GM23338 (cell line): Measurements from ENCODE around the gene DCAF4. TPM values are rescaled to one million over a fixed set of nuclear protein-coding genes. Genes with fewer than 3 reads are reported as not detected.

ENCODE experiments used
- ATAC-seq: fragments of 200-7000 bp; cut with Tn5 transposase; 3 replicates; pipeline ENCODE4 v1.9.1; 2020
- DNase-seq: peaks from one replicate; pipeline ENCODE4 v3.0.0-alpha.2; 2015; ENCODE audit warnings: low spot score
- H2AFZ ChIP-seq: fragments of 200-600 bp; sonication (generic); 2 replicates; pipeline ENCODE4 v1.8.0; 2016; ENCODE audit warnings: antibody characterized with exemption, mild to moderate bottlenecking, moderate library complexity
- H3F3A ChIP-seq: fragments of 200-600 bp; sonication (generic); replicated peaks from 2 replicates; pipeline ENCODE4 v1.8.0; 2017; ENCODE audit warnings: antibody characterized with exemption, mixed run types, low read depth
- H3K27ac ChIP-seq: fragments of 200-600 bp; sonication (generic); 2 replicates; pipeline ENCODE4 v1.6.1; 2016; ENCODE audit warnings: low read depth
- H3K27me3 ChIP-seq: fragments of 200-600 bp; sonication (generic); 2 replicates; pipeline ENCODE4 v1.8.0; 2016; ENCODE audit warnings: mild to moderate bottlenecking, mixed run types, moderate library complexity; ENCODE audit not compliant: insufficient read depth
- H3K36me3 ChIP-seq: fragments of 200-600 bp; sonication (generic); 2 replicates; pipeline ENCODE4 v1.8.0; 2016; ENCODE audit warnings: mild to moderate bottlenecking; ENCODE audit not compliant: insufficient read depth
- H3K4me1 ChIP-seq: fragments of 200-600 bp; sonication (generic); 2 replicates; pipeline ENCODE4 v1.8.0; 2016; ENCODE audit warnings: mild to moderate bottlenecking, moderate library complexity; ENCODE audit not compliant: insufficient read depth
- H3K4me2 ChIP-seq: fragments of 200-600 bp; sonication (generic); 2 replicates; pipeline ENCODE4 v1.7.1; 2017; ENCODE audit warnings: mixed run types
- H3K4me3 ChIP-seq: fragments of 200-600 bp; sonication (generic); 2 replicates; pipeline ENCODE4 v1.6.1; 2016; ENCODE audit warnings: mixed run types
- H3K79me2 ChIP-seq: fragments of 200-600 bp; sonication (generic); replicated peaks from 2 replicates; pipeline ENCODE4 v1.8.0; 2017; ENCODE audit warnings: mild to moderate bottlenecking; ENCODE audit not compliant: insufficient read depth
- H3K9me2 ChIP-seq: fragments of 200-600 bp; sonication (generic); 2 replicates; pipeline ENCODE4 v1.8.0; 2017; ENCODE audit not compliant: insufficient read depth
- H4K20me1 ChIP-seq: fragments of 200-600 bp; sonication (generic); replicated peaks from 2 replicates; pipeline ENCODE4 v1.8.0; 2017; ENCODE audit warnings: mild to moderate bottlenecking; ENCODE audit not compliant: insufficient read depth
- H3K27ac Mint-ChIP-seq: 2 replicates; pipeline ENCODE4 v1.8.0; 2020; ENCODE audit warnings: inconsistent platforms, mild to moderate bottlenecking, moderate library complexity, mixed read lengths
- H3K27me3 Mint-ChIP-seq: 3 replicates; pipeline ENCODE4 v1.8.0; 2022; ENCODE audit warnings: low read depth, mild to moderate bottlenecking, moderate library complexity, mixed read lengths, inconsistent platforms; ENCODE audit not compliant: insufficient read depth, poor library complexity
- H3K36me3 Mint-ChIP-seq: 3 replicates; pipeline ENCODE4 v1.8.0; 2021; ENCODE audit warnings: low read depth, mild to moderate bottlenecking, inconsistent platforms, moderate library complexity, mixed read lengths
- H3K4me1 Mint-ChIP-seq: 3 replicates; pipeline ENCODE4 v1.8.0; 2020; ENCODE audit warnings: mild to moderate bottlenecking, inconsistent platforms, mixed read lengths
- H3K4me3 Mint-ChIP-seq: 3 replicates; pipeline ENCODE4 v1.8.0; 2021; ENCODE audit warnings: moderate library complexity, mild to moderate bottlenecking, inconsistent platforms, mixed read lengths
- H3K9me3 Mint-ChIP-seq: 3 replicates; pipeline ENCODE4 v1.8.0; 2020; ENCODE audit warnings: moderate library complexity, mild to moderate bottlenecking, inconsistent platforms, mixed read lengths
- CREB1 ChIP-seq: fragments of 250-450 bp; sonication (Bioruptor Pico); IDR thresholded peaks from 2 replicates; pipeline ENCODE4 v1.5.0; 2020; ENCODE audit warnings: low read depth, mild to moderate bottlenecking, moderate library complexity
- JUNB ChIP-seq: IDR thresholded peaks from one replicate; pipeline ENCODE4 v1.6.1; 2016; ENCODE audit warnings: antibody characterized with exemption; ENCODE audit not compliant: unreplicated experiment
- NANOG ChIP-seq: IDR thresholded peaks from 2 replicates; pipeline ENCODE4 v1.6.1; 2016; ENCODE audit warnings: antibody characterized with exemption, borderline replicate concordance
- POLR2AphosphoS5 ChIP-seq: IDR thresholded peaks from 2 replicates; pipeline ENCODE4 v1.6.1; 2016; ENCODE audit warnings: antibody characterized with exemption, low read depth
- STAT1 ChIP-seq: IDR thresholded peaks from one replicate; pipeline ENCODE4 v1.6.1; 2016; ENCODE audit warnings: antibody characterized with exemption; ENCODE audit not compliant: unreplicated experiment
- polyA plus RNA-seq: library from polyadenylated mRNA; unstranded; fragments of >200 nt; fragmentation: Nextera tagmentation; extraction: Ambion mirVana; gene quantifications from 2 replicates; pipeline ENCODE4 v1.2.1, GENCODE V29; 2016
- total RNA-seq: library from RNA; depleted of rRNA; stranded (reverse); fragments of >200 nt; shearing (Covaris generic); gene quantifications from 2 replicates; pipeline ENCODE4 v1.2.3, GENCODE V29; 2014
- TF ChIP-seq, protein P1 (sequence below): fragments of 250-450 bp; sonication (Bioruptor Pico); IDR thresholded peaks from 2 replicates; pipeline ENCODE4 v1.5.0; 2020; ENCODE audit warnings: mild to moderate bottlenecking, moderate library complexity
- TF ChIP-seq, protein P2 (sequence below): IDR thresholded peaks from one replicate; pipeline ENCODE4 v1.6.1; 2018; ENCODE audit warnings: antibody characterized with exemption; ENCODE audit not compliant: unreplicated experiment

Gene DCAF4
- total and polyA plus RNA-seq, 2 experiments from 2014 or later = 17.5 to 39.3 TPM

DNA sequence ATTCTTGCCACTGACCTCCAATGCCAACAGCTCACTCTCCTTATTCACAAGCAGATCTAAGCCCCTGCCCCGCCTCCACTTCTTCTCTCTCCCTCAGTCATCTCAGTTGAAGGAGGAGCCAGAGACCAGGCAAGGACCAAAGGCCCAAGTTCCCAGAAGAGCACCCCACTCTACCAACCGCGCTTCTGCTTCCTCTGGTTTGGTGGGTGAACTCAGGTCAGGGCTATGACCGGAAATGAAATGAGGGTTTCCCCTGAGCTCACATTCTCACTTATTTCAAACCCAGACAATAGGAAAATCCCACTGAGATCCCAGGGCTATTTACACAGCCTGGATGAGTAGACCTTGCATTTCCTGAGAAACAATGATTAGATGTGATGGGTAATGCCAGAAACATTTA lies 42.3 kb upstream of the DCAF4 start:
- Histone ChIP-seq H3K4me1 (peaks cover 21% of the 10 kb centered on the region), H3K4me3 (no peak overlapping the region), H3K27me3 (no peaks in the 10 kb centered on the region), H3K9me2 (0 out of 2 replicates have a peak, but pooled peaks cover 13% of the 10 kb centered on the region), H3K4me2 (no peak overlapping the region), H3F3A (no peaks in the 10 kb centered on the region), H3K79me2 (no peaks in the 10 kb centered on the region), H3K27ac (no peak overlapping the region), H2AFZ (0 out of 2 replicates have a peak overlapping the region, but pooled peaks have one; percentile 59), H4K20me1 (no peaks in the 10 kb centered on the region), H3K36me3 (no peaks in the 10 kb centered on the region)
- DNase-seq = peak; percentile 28
- peaks cover 15% of the 10 kb centered on the region; the same call in 2 of the 3 replicates for H3K9me3 Mint-ChIP-seq
- peaks cover 4% of the 10 kb centered on the region; the same call in 2 of the 3 replicates for H3K36me3 Mint-ChIP-seq
- TF ChIP-seq POLR2AphosphoS5 = no peak
- no peak for TF ChIP-seq JUNB
- no peak for TF ChIP-seq STAT1
- TF ChIP-seq, protein P1, sequence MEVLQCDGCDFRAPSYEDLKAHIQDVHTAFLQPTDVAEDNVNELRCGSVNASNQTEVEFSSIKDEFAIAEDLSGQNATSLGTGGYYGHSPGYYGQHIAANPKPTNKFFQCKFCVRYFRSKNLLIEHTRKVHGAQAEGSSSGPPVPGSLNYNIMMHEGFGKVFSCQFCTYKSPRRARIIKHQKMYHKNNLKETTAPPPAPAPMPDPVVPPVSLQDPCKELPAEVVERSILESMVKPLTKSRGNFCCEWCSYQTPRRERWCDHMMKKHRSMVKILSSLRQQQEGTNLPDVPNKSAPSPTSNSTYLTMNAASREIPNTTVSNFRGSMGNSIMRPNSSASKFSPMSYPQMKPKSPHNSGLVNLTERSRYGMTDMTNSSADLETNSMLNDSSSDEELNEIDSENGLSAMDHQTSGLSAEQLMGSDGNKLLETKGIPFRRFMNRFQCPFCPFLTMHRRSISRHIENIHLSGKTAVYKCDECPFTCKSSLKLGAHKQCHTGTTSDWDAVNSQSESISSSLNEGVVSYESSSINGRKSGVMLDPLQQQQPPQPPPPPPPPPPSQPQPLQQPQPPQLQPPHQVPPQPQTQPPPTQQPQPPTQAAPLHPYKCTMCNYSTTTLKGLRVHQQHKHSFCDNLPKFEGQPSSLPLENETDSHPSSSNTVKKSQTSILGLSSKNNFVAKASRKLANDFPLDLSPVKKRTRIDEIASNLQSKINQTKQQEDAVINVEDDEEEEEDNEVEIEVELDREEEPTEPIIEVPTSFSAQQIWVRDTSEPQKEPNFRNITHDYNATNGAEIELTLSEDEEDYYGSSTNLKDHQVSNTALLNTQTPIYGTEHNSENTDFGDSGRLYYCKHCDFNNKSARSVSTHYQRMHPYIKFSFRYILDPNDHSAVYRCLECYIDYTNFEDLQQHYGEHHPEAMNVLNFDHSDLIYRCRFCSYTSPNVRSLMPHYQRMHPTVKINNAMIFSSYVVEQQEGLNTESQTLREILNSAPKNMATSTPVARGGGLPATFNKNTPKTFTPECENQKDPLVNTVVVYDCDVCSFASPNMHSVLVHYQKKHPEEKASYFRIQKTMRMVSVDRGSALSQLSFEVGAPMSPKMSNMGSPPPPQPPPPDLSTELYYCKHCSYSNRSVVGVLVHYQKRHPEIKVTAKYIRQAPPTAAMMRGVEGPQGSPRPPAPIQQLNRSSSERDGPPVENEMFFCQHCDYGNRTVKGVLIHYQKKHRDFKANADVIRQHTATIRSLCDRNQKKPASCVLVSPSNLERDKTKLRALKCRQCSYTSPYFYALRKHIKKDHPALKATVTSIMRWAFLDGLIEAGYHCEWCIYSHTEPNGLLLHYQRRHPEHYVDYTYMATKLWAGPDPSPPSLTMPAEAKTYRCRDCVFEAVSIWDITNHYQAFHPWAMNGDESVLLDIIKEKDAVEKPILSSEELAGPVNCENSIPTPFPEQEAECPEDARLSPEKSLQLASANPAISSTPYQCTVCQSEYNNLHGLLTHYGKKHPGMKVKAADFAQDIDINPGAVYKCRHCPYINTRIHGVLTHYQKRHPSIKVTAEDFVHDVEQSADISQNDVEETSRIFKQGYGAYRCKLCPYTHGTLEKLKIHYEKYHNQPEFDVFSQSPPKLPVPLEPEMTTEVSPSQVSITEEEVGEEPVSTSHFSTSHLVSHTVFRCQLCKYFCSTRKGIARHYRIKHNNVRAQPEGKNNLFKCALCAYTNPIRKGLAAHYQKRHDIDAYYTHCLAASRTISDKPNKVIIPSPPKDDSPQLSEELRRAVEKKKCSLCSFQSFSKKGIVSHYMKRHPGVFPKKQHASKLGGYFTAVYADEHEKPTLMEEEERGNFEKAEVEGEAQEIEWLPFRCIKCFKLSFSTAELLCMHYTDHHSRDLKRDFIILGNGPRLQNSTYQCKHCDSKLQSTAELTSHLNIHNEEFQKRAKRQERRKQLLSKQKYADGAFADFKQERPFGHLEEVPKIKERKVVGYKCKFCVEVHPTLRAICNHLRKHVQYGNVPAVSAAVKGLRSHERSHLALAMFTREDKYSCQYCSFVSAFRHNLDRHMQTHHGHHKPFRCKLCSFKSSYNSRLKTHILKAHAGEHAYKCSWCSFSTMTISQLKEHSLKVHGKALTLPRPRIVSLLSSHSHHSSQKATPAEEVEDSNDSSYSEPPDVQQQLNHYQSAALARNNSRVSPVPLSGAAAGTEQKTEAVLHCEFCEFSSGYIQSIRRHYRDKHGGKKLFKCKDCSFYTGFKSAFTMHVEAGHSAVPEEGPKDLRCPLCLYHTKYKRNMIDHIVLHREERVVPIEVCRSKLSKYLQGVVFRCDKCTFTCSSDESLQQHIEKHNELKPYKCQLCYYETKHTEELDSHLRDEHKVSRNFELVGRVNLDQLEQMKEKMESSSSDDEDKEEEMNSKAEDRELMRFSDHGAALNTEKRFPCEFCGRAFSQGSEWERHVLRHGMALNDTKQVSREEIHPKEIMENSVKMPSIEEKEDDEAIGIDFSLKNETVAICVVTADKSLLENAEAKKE (CRISPR knock-in tag) = no peak
- TF ChIP-seq, protein P2, sequence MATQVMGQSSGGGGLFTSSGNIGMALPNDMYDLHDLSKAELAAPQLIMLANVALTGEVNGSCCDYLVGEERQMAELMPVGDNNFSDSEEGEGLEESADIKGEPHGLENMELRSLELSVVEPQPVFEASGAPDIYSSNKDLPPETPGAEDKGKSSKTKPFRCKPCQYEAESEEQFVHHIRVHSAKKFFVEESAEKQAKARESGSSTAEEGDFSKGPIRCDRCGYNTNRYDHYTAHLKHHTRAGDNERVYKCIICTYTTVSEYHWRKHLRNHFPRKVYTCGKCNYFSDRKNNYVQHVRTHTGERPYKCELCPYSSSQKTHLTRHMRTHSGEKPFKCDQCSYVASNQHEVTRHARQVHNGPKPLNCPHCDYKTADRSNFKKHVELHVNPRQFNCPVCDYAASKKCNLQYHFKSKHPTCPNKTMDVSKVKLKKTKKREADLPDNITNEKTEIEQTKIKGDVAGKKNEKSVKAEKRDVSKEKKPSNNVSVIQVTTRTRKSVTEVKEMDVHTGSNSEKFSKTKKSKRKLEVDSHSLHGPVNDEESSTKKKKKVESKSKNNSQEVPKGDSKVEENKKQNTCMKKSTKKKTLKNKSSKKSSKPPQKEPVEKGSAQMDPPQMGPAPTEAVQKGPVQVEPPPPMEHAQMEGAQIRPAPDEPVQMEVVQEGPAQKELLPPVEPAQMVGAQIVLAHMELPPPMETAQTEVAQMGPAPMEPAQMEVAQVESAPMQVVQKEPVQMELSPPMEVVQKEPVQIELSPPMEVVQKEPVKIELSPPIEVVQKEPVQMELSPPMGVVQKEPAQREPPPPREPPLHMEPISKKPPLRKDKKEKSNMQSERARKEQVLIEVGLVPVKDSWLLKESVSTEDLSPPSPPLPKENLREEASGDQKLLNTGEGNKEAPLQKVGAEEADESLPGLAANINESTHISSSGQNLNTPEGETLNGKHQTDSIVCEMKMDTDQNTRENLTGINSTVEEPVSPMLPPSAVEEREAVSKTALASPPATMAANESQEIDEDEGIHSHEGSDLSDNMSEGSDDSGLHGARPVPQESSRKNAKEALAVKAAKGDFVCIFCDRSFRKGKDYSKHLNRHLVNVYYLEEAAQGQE = no peak
- TF ChIP-seq CREB1 (CRISPR knock-in tag) = no peak
- no peak for TF ChIP-seq NANOG
- H3K27ac Mint-ChIP-seq = no peak overlapping the region
- ATAC-seq = peak; percentile 35; the same call in 1 of the 3 replicates
- peaks cover 5% of the 10 kb centered on the region for H3K27me3 Mint-ChIP-seq
- H3K4me3 Mint-ChIP-seq = no peak overlapping the region
- peaks cover 29% of the 10 kb centered on the region for H3K4me1 Mint-ChIP-seq
